ENCODE measurements around the gene CYP2E1.
"Not testable (repeated sequence)": the region's sequence is repeated elsewhere in the genome, so short reads cannot be mapped to it uniquely, and the experiment has no call there.

DNA sequence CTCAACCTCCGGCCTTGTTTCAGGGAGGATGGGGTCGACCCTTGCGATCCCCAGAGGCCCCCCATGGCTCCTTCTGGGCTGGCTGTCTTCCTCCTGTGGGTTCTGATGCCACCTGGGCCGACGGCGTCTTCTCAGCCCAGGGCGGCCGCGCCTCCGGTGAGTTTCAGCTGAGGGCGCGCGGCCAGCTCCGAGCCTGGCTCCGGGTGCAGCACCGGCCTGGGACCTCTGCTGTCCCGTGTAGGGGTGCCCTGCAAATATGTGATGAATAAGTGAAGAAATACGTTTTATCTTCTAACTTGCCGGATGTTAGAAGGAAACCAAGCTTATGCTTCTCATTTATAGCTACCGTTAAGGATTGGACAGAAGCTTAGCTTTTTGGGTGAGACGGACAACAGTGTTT is 42.6 kb downstream of the CYP2E1 start:
- not testable (repeated sequence) for TF ChIP-seq CTCF (IDR thresholded peaks at IDR 0.05); ZFX (IDR thresholded peaks at IDR 0.05; ENCODE audit: borderline replicate concordance)
